Measurements from ENCODE around the gene MVD.

MVD gene

DNA sequence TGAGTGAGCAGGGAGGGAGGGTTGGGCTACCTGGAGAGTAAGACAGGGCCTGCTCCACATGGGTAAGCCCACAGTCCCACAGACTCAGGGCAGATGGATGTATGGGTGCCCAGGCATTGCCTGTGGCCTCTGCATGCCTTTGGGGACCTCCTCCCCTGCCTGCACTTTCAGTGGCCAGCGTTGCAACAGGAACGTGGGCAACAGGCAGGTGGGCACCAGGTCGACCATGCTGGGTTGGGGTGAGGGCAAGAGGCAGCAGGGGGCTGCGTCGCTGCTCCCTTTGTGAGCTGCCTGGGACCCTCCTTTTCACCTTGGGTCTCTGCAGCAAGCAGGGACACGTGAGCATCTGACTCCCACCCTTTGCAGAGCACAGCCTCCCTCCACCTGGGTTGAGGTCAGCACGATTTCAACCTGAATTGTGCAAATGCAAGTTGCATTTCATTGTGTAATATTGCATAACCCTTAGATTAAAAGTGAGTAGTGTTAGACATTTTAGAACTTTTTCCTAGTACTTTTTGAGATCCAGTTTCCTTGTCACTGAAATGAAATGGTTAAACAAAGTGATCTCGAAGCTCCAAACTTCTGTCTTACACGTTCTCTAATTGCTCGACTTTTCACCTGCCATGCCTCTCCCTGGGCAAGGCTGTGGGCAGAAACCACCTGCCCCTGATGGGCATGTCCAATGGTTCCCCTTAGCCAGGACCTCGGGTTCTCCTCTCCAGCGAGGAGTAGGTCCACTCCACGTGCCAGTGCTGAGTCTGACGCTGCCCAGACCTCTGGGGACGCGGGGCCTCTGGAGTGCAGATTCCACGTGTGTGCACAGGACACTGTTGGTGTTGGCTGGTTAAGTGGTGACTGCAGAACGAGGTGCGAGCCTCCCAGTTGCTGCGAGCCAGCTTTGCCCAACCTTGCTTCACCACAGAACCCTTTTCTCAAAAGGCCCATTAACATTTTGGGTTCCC lies 57.4 kb downstream of the MVD start:
- no peak for DNase-seq (ENCODE audit: extremely low read depth, low read depth)
- TF ChIP-seq, protein P1, sequence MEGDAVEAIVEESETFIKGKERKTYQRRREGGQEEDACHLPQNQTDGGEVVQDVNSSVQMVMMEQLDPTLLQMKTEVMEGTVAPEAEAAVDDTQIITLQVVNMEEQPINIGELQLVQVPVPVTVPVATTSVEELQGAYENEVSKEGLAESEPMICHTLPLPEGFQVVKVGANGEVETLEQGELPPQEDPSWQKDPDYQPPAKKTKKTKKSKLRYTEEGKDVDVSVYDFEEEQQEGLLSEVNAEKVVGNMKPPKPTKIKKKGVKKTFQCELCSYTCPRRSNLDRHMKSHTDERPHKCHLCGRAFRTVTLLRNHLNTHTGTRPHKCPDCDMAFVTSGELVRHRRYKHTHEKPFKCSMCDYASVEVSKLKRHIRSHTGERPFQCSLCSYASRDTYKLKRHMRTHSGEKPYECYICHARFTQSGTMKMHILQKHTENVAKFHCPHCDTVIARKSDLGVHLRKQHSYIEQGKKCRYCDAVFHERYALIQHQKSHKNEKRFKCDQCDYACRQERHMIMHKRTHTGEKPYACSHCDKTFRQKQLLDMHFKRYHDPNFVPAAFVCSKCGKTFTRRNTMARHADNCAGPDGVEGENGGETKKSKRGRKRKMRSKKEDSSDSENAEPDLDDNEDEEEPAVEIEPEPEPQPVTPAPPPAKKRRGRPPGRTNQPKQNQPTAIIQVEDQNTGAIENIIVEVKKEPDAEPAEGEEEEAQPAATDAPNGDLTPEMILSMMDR (IDR thresholded peaks at IDR 0.05; ENCODE audit: low read depth, low read length) = no peak

DNA sequence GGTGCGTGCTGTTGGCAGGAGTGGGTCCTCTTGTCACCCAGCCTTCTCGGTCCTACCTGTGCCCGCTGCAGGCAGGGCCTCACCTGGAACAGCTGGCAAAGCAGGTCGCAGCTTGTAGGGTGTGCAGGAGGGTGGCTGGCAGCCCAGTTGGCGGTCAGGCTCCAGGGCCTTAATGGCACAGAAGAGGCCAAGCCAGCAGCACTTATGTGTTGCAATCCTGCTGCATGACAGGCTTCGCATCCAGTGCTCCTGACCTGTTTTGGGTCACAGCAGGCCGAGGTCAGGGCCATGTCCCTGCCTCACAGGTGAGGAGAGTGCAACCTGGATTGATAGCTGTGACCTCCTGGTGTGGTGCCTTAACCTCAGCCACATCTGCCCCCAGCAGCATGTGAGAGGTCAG lies 60.8 kb downstream of the MVD start:
- DNase-seq (ENCODE audit: extremely low read depth, low read depth) = no peak
- TF ChIP-seq, protein P1 (IDR thresholded peaks at IDR 0.05; ENCODE audit: low read depth, low read length) = no peak

All from AG09319 (cell line).